ENCODE data around the gene NDUFAF2.
"Not testable (repeated sequence)": the region's sequence is repeated elsewhere in the genome, so short reads cannot be mapped to it uniquely, and the experiment has no call there.

NDUFAF2 gene

DNA sequence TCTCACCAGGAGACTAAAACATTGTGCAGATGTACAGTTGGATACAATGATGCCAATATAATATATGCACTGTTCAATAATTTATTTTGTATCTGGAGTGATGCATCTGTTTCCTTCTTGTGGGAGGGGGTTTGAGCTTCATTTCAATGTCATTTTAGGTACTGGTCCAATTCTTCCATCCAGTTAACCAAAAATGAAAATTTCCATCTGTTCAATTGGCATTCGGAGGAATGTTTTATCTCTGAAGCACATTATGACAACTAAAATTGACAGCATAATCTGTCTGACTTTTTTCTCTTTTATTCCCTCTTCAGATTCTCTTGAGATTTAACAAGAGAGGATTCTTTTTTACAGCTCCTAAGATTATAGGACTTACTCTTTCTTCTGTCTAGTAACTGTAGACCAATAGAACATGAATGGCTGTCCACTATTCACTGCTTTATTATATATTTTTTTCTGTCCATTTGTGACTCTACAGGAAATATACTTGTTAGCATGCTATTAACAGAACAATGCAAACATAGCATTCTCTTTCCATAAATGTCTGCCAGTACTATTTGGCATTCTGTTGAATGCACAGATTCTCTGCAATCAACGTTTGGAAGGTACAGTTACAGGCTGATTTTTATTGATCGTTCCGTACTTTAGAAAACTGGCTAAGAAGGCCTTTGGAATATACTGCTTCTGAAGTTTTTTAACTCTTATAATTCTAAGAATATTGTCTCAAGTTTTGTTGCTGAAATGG, 57.8 kb downstream of the NDUFAF2 start:
- ATAC-seq: no peak
- H3K27ac Mint-ChIP-seq: no peak overlapping the region
- H3K9me3 Mint-ChIP-seq: peaks cover 4% of the 10 kb centered on the region
- no peak overlapping the region for H3K4me3 Mint-ChIP-seq
- H3K27me3 Mint-ChIP-seq: no peaks in the 10 kb centered on the region
- peaks cover 5% of the 10 kb centered on the region for H3K36me3 Mint-ChIP-seq (ENCODE audit: low read depth)
- H3K4me1 Mint-ChIP-seq: no peaks in the 10 kb centered on the region
- DNase-seq: no peak

GRCh38 chr5:61004448-61004847, 59.4 kb downstream of the NDUFAF2 start:
- H3K27me3 Mint-ChIP-seq: no peaks in the 10 kb centered on the region
- peaks cover 4% of the 10 kb centered on the region for H3K9me3 Mint-ChIP-seq
- DNase-seq (no peak), ATAC-seq (no peak)
- H3K27ac Mint-ChIP-seq: no peak overlapping the region
- H3K36me3 Mint-ChIP-seq (ENCODE audit: low read depth): peaks cover 5% of the 10 kb centered on the region
- no peaks in the 10 kb centered on the region for H3K4me1 Mint-ChIP-seq
- no peak overlapping the region for H3K4me3 Mint-ChIP-seq

DNA sequence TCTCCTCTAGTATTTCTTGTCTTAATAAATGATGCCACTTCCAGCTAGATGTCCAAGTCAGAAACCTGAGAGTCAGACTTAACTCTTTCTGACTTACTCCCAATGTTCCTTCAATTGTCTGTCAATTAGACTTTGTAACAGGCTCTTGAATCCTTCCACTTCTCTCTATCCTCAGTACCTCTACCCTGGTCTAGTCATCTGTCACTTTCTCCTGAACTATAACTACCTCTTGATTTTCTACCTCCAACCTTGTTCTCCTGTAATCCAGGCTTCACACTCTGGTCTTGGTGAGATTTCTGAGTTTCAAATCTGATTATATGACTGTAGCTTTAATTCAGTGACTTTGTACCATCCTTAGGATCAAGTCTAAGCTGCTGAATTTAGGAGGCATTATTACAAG, 64.9 kb downstream of the NDUFAF2 start:
- no peak for DNase-seq
- no peaks in the 10 kb centered on the region for H3K4me1 Mint-ChIP-seq
- H3K36me3 Mint-ChIP-seq (ENCODE audit: low read depth): peaks cover under 1% of the 10 kb centered on the region
- ATAC-seq: no peak
- H3K4me3 Mint-ChIP-seq: no peak overlapping the region
- H3K27me3 Mint-ChIP-seq: no peaks in the 10 kb centered on the region
- H3K9me3 Mint-ChIP-seq: no peaks in the 10 kb centered on the region
- H3K27ac Mint-ChIP-seq: no peak overlapping the region

DNA sequence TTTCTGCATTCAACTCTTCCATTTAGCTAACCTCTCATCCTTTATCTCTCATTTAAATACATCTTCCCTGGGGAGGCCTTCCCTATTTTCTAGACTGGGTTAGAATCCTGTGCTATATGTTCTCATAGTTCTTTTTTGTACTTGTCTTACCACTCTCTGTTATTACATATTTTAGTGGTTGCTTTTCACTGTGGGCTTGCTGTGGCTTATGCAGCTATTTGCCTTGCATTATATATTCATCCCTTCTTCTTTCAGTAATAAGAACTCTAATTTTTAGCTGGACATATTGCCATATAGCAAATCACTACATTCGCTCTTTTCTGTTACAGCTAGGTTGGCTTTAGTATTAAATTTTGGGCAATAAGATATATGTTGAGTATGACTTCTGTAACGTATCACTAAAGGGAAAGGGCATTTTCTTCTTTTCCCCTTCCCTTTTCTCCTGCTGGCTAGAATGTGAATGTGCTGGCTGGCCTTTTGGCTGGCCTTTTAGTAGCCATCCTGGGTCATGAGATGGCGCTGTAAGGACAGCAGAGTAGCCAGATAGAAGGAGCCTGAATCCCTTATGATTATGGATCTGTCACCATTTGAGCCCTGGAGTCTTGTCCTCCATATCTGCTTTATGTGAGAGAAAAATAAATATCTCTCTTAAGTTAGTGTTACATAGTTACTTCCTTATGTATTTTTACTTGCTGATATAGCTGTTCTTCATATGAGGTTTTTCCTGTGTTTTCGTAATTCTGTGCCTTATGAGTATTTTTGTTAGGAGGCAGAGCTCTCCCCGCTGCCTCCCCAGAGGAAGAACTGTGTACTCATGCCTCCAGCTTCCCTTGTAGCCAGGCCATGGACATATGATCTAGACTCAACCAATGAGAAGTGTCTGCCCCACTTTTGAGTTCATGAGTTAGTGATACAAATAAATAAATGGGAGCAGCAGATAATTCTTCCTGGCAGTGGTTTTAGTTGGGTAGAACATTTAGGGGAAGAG, 65.8 kb downstream of the NDUFAF2 start:
- no peaks in the 10 kb centered on the region for H3K36me3 Mint-ChIP-seq (ENCODE audit: low read depth)
- DNase-seq (no peak), ATAC-seq (no peak)
- H3K9me3 Mint-ChIP-seq: no peaks in the 10 kb centered on the region
- H3K27me3 Mint-ChIP-seq: no peaks in the 10 kb centered on the region
- no peak overlapping the region for H3K27ac Mint-ChIP-seq
- H3K4me1 Mint-ChIP-seq: no peaks in the 10 kb centered on the region
- H3K4me3 Mint-ChIP-seq: no peak overlapping the region

GRCh38 chr5:61018062-61018461, 73.1 kb downstream of the NDUFAF2 start:
- H3K4me1 Mint-ChIP-seq: peaks cover 4% of the 10 kb centered on the region
- no peaks in the 10 kb centered on the region for H3K27me3 Mint-ChIP-seq
- ATAC-seq (no peak), DNase-seq (no peak)
- H3K36me3 Mint-ChIP-seq (ENCODE audit: low read depth): peaks cover 13% of the 10 kb centered on the region
- H3K27ac Mint-ChIP-seq: no peak overlapping the region
- no peak overlapping the region for H3K4me3 Mint-ChIP-seq
- H3K9me3 Mint-ChIP-seq: peaks cover 6% of the 10 kb centered on the region

DNA sequence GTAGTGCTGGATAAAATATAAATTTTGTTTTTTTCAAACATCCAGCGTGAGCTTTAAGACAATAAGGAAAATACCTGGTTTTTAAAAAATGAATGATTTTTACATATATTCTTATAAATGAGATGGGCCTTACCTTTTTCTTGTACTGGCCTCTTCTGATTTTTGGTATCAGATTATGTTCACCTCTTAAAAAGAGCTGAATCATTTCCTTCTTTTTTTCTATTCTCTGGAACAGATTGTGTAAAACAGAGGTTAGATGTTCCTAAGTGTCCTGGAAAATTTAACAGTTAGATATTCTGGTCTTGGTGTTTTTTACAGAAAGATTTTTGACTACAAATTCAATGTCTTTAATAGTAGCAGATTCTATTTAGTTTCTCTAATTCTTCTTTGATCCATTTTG, 74.6 kb downstream of the NDUFAF2 start:
- no peak for DNase-seq
- no peaks in the 10 kb centered on the region for H3K27me3 Mint-ChIP-seq
- H3K36me3 Mint-ChIP-seq (ENCODE audit: low read depth): peaks cover 13% of the 10 kb centered on the region

DNA sequence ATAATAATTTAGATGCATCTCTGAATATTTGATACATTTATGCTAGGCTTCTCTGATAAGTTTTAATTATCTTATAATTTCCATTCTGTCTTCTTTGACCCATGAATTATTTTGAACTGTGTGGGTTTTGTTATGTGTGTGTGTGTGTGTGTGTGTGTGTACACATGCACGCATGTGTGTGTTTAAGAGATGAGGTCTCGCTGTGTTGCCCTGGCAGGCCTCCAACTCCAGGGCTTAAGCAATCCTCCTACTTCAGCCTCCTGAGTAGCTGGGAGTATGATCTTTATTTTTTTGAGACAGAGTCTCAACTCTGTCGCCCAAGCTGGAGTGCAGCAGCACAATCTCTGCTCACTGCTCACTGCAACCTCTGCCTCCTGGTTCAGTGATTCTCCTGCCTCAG, 75.4 kb downstream of the NDUFAF2 start:
- DNase-seq: no peak
- Mint-ChIP-seq H3K36me3 (ENCODE audit: low read depth) (peaks cover 13% of the 10 kb centered on the region), H3K27me3 (no peaks in the 10 kb centered on the region), H3K4me3 (no peak overlapping the region), H3K27ac (no peak overlapping the region), H3K9me3 (peaks cover 6% of the 10 kb centered on the region), H3K4me1 (peaks cover 5% of the 10 kb centered on the region)
- no peak for ATAC-seq

More for the DNA sequence above, 74.6 kb downstream of the NDUFAF2 start:
- ATAC-seq: no peak
- Mint-ChIP-seq H3K27ac (no peak overlapping the region), H3K4me1 (peaks cover 5% of the 10 kb centered on the region), H3K4me3 (no peak overlapping the region), H3K9me3 (peaks cover 6% of the 10 kb centered on the region)

DNA sequence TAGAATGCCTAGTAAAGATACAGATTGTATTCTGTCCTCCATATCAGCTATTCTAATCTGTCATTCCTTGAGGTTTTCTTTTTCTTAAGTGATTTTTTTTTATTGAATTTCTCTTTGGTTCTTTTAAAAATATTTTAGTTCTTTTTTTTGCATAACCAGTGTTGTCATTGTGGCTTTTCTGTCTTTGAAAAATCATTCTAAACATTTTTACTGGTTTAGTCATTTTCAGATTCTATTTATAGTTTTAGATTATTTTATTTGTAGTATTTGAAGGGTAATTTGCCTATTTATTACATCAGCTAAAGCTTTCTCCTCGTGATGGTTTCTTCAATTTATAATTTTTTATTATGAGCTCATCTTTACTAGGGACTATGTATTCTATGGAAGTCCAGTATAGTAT, 78.1 kb downstream of the NDUFAF2 start:
- ATAC-seq: no peak
- H3K36me3 Mint-ChIP-seq (ENCODE audit: low read depth): peaks cover 16% of the 10 kb centered on the region
- no peak for DNase-seq
- no peaks in the 10 kb centered on the region for H3K27me3 Mint-ChIP-seq
- no peak overlapping the region for H3K27ac Mint-ChIP-seq
- H3K4me3 Mint-ChIP-seq: no peak overlapping the region
- H3K9me3 Mint-ChIP-seq: peaks cover 6% of the 10 kb centered on the region
- peaks cover 8% of the 10 kb centered on the region for H3K4me1 Mint-ChIP-seq

- H3K4me1 Mint-ChIP-seq: peaks cover 6% of the 10 kb centered on the region
- DNase-seq: no peak
- no peak overlapping the region for H3K4me3 Mint-ChIP-seq
- no peak overlapping the region for H3K27ac Mint-ChIP-seq
- H3K9me3 Mint-ChIP-seq: peaks cover 6% of the 10 kb centered on the region
- peaks cover 17% of the 10 kb centered on the region for H3K36me3 Mint-ChIP-seq (ENCODE audit: low read depth)
- H3K27me3 Mint-ChIP-seq: no peaks in the 10 kb centered on the region
- no peak for ATAC-seq
Observed at GRCh38 chr5:61026004-61026403, 81.0 kb downstream of the NDUFAF2 start.

- H3K27me3 Mint-ChIP-seq: no peaks in the 10 kb centered on the region
- no peaks in the 10 kb centered on the region for H3K9me3 Mint-ChIP-seq
- DNase-seq (no peak), ATAC-seq (no peak)
- H3K27ac Mint-ChIP-seq: no peak overlapping the region
- no peak overlapping the region for H3K4me3 Mint-ChIP-seq
- peaks cover 8% of the 10 kb centered on the region for H3K36me3 Mint-ChIP-seq (ENCODE audit: low read depth)
- peaks cover 3% of the 10 kb centered on the region for H3K4me1 Mint-ChIP-seq
Observed at GRCh38 chr5:61028382-61028781, 83.4 kb downstream of the NDUFAF2 start.

GRCh38 chr5:61029456-61030162, 84.6 kb downstream of the NDUFAF2 start:
- no peak for ATAC-seq
- no peaks in the 10 kb centered on the region for H3K27me3 Mint-ChIP-seq
- H3K9me3 Mint-ChIP-seq: no peaks in the 10 kb centered on the region
- peaks cover 8% of the 10 kb centered on the region for H3K36me3 Mint-ChIP-seq (ENCODE audit: low read depth)
- no peak overlapping the region for H3K4me3 Mint-ChIP-seq
- H3K27ac Mint-ChIP-seq: no peak overlapping the region
- H3K4me1 Mint-ChIP-seq: peaks cover 3% of the 10 kb centered on the region
- no peak for DNase-seq

DNA sequence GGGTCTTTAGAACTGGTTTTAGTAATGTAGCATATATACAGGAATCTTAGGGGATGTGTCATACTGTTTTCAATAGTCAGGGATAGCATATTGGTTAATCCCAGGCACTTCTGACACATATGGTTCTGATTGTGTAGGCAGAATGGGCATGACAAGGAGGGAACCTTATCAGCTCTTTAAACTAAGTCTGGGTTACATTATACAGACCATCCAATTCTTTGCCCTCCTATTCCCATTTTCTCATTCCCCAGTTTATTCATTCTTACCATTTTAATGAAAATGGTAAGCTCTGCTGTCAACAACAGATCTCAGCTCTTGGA, 85.1 kb downstream of the NDUFAF2 start:
- H3K4me1 Mint-ChIP-seq: peaks cover 3% of the 10 kb centered on the region
- ATAC-seq: no peak

DNA sequence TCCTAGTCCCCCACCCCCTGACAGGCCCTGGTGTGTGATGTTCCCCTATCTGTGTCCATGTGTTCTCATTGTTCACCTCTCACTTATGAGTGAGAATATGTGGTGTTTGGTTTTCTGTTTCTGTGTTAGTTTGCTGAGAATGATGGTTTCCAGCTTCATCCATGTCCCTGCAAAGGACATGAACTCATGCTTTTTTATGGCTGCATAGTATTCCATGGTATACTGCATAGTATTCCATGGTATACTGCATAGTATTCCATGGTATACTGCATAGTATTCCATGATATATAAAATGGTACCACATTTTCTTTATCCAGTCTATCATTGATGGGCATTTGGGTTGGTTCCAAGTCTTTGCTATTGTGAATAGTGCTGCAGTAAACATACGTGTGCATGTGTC, 86.3 kb downstream of the NDUFAF2 start:
- H3K4me3 Mint-ChIP-seq, DNase-seq, ATAC-seq, H3K27ac Mint-ChIP-seq, H3K27me3 Mint-ChIP-seq, H3K4me1 Mint-ChIP-seq, H3K9me3 Mint-ChIP-seq: not testable (repeated sequence)
- H3K36me3 Mint-ChIP-seq (ENCODE audit: low read depth): peaks cover 10% of the 10 kb centered on the region

More for the DNA sequence above, 85.1 kb downstream of the NDUFAF2 start:
- H3K36me3 Mint-ChIP-seq (ENCODE audit: low read depth): peaks cover 8% of the 10 kb centered on the region
- no peak overlapping the region for H3K4me3 Mint-ChIP-seq
- H3K27ac Mint-ChIP-seq: no peak overlapping the region
- H3K27me3 Mint-ChIP-seq: no peaks in the 10 kb centered on the region
- DNase-seq: no peak
- H3K9me3 Mint-ChIP-seq: no peaks in the 10 kb centered on the region

- no peak overlapping the region for H3K27ac Mint-ChIP-seq
- ATAC-seq (no peak), DNase-seq (no peak)
- H3K9me3 Mint-ChIP-seq: peaks cover 6% of the 10 kb centered on the region
- H3K4me1 Mint-ChIP-seq: peaks cover 13% of the 10 kb centered on the region
- H3K27me3 Mint-ChIP-seq: no peaks in the 10 kb centered on the region
- H3K4me3 Mint-ChIP-seq: no peak overlapping the region
- peaks cover 14% of the 10 kb centered on the region for H3K36me3 Mint-ChIP-seq (ENCODE audit: low read depth)
Observed at GRCh38 chr5:61044545-61044944, 99.5 kb downstream of the NDUFAF2 start.

Measured in activated naive CD8-positive, alpha-beta T cell treated with anti-CD3 and anti-CD28 coated beads, Interleukin-2, amount 50 U/mL, for 24 hours (primary cell).